Endodermal cell (in vitro differentiated cells): ENCODE measurements around the gene CERS6. TPM values are rescaled to one million over a fixed set of nuclear protein-coding genes. Genes with fewer than 3 reads are reported as not detected.

Source experiments
- DNase-seq: peaks from one replicate; pipeline ENCODE4 v3.0.0-alpha.2; 2017
- H3K27ac ChIP-seq: 2 replicates; pipeline ENCODE4 v1.5.1; 2013; ENCODE audit warnings: mild to moderate bottlenecking, low read depth, low read length, moderate library complexity
- H3K27me3 ChIP-seq: 2 replicates; pipeline ENCODE4 v1.6.1; 2013; ENCODE audit warnings: mild to moderate bottlenecking, low read length, moderate library complexity; ENCODE audit not compliant: insufficient read depth, control insufficient read depth, poor library complexity, severe bottlenecking
- H3K36me3 ChIP-seq: 2 replicates; pipeline ENCODE4 v1.7.0; 2013; ENCODE audit warnings: mild to moderate bottlenecking, low read length, moderate library complexity; ENCODE audit not compliant: control insufficient read depth, insufficient read depth
- H3K4me1 ChIP-seq: one replicate; pipeline ENCODE4 v1.7.0; 2013; ENCODE audit warnings: low read length; ENCODE audit not compliant: control insufficient read depth, insufficient read depth
- H3K4me3 ChIP-seq: 2 replicates; pipeline ENCODE4 v1.5.1; 2013; ENCODE audit warnings: mild to moderate bottlenecking, low read length, moderate library complexity
- H3K9ac ChIP-seq: 2 replicates; pipeline ENCODE4 v1.6.1; 2013; ENCODE audit warnings: mild to moderate bottlenecking, low read length, moderate library complexity; ENCODE audit not compliant: poor library complexity, severe bottlenecking; ENCODE audit errors: extremely low read depth
- H3K9me3 ChIP-seq: 2 replicates; pipeline ENCODE4 v1.6.1; 2013; ENCODE audit warnings: mild to moderate bottlenecking, low read length, moderate library complexity; ENCODE audit not compliant: control insufficient read depth
- H3K27ac Mint-ChIP-seq: 2 replicates; pipeline ENCODE4 v1.8.0; 2020; ENCODE audit warnings: mixed read lengths
- H3K27me3 Mint-ChIP-seq: 2 replicates; pipeline ENCODE4 v1.8.0; 2021; ENCODE audit warnings: mild to moderate bottlenecking, mixed read lengths; ENCODE audit not compliant: insufficient read depth
- H3K36me3 Mint-ChIP-seq: 2 replicates; pipeline ENCODE4 v1.8.0; 2020; ENCODE audit warnings: low read depth, mixed read lengths
- H3K4me1 Mint-ChIP-seq: 2 replicates; pipeline ENCODE4 v1.8.0; 2020; ENCODE audit warnings: mixed read lengths
- H3K4me3 Mint-ChIP-seq: 2 replicates; pipeline ENCODE4 v1.8.0; 2020; ENCODE audit warnings: mild to moderate bottlenecking, moderate library complexity, mixed read lengths
- H3K9me3 Mint-ChIP-seq: 2 replicates; pipeline ENCODE4 v1.8.0; 2020; ENCODE audit warnings: mild to moderate bottlenecking, mixed read lengths
- CTCF ChIP-seq: fragments of 200-600 bp; sonication (generic); conservative IDR thresholded peaks from 2 replicates; pipeline ENCODE4 v1.5.0; 2021; ENCODE audit warnings: antibody characterized with exemption, mild to moderate bottlenecking
- WGBS, 2 experiments: methylation state at CpG; one replicate each; pipeline versions ENCODE4 v1.1.5 to v1.1.7; 2013; ENCODE audit warnings: missing lambda C conversion rate in 2 of 2, mixed read lengths in 1 of 2; ENCODE audit not compliant: insufficient coverage in 1 of 2, insufficient read length in 1 of 2; 5-methylcytosine and 5-hydroxymethylcytosine counted together
- total RNA-seq, 2 donors: library from RNA; stranded (reverse); fragmentation: NEBNext Ultra II Directional in 1 of 2; extraction: Animal tissue kit (Norgen Biotek cat#: 25700) in 1 of 2; gene quantifications; 2 replicates in 1 of 2; 3 replicates in 1 of 2; pipeline ENCODE4 v1.2.1, GENCODE V29; 2021

CERS6 gene
- total RNA-seq, 2 donors from 2014 or later = 41.3 to 52.0 TPM

DNA sequence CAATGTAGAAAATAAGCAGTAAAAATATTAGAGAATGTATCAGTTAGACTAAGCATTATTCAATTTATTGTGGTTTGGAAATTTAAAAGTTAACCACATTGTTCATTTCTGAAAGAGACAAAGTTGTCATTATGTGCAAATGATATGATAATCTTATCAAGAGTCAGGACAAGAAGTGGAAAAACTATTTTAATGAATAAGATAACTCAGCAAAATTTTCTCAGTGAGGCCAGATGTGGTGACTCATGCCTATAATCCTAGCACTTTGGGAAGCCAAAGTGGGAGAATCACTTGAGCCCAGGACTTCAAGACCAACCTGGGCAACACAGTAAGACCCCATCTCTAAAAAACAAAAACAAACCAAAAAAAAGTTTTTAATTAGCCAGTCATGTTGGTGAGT is 39.5 kb upstream of the CERS6 start:
- Histone ChIP-seq H3K27me3 (no peaks in the 10 kb centered on the region), H3K9me3 (peaks cover 44% of the 10 kb centered on the region), H3K4me1 (peaks cover 8% of the 10 kb centered on the region), H3K36me3 (no peaks in the 10 kb centered on the region), H3K27ac (no peak overlapping the region), H3K4me3 (peak overlapping the region; percentile 11), H3K9ac (no peak overlapping the region)
- H3K27ac Mint-ChIP-seq = no peak overlapping the region
- peaks cover 11% of the 10 kb centered on the region for H3K4me1 Mint-ChIP-seq
- DNase-seq = no peak
- no peak for TF ChIP-seq CTCF
- no peaks in the 10 kb centered on the region for H3K27me3 Mint-ChIP-seq
- peaks cover 7% of the 10 kb centered on the region for H3K36me3 Mint-ChIP-seq
- peaks cover 38% of the 10 kb centered on the region for H3K9me3 Mint-ChIP-seq
- H3K4me3 Mint-ChIP-seq = no peak overlapping the region

DNA sequence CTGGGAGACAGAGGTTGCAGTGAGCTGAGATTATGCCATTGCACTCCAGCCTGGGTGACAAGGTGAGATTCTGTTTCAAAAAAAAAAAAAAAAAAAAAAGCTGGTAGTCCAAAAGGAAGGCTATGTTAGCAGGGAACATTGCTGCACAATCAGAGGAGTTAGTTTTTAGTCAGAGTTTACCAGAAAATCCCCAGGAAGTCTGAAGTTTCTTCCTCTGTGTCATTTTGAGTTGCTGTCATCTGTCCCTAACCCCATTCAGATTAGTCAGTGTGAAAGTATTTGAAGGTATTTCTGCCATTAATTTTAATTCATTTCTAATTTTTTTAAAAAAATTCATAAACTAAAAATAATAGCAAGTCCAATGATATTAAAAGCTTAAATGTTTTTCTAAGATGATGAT is 33.5 kb upstream of the CERS6 start:
- H3K4me1 ChIP-seq = peaks cover 8% of the 10 kb centered on the region
- no peaks in the 10 kb centered on the region for H3K36me3 ChIP-seq
- H3K9me3 ChIP-seq = peaks cover 5% of the 10 kb centered on the region
- H3K27ac ChIP-seq = no peak overlapping the region
- no peak overlapping the region for H3K4me3 Mint-ChIP-seq
- no peaks in the 10 kb centered on the region for H3K36me3 Mint-ChIP-seq
- DNase-seq = no peak
- no peak overlapping the region for H3K9ac ChIP-seq
- no peak overlapping the region for H3K4me3 ChIP-seq
- no peaks in the 10 kb centered on the region for H3K27me3 Mint-ChIP-seq
- H3K27me3 ChIP-seq = no peaks in the 10 kb centered on the region
- no peak overlapping the region for H3K27ac Mint-ChIP-seq
- peaks cover 35% of the 10 kb centered on the region for H3K4me1 Mint-ChIP-seq
- no peaks in the 10 kb centered on the region for H3K9me3 Mint-ChIP-seq
- TF ChIP-seq CTCF = no peak

GRCh38 chr2:168424112-168424951 is 31.7 kb upstream of the CERS6 start:
- Mint-ChIP-seq H3K36me3 (no peaks in the 10 kb centered on the region), H3K27ac (no peak overlapping the region), H3K4me3 (no peak overlapping the region), H3K4me1 (peaks cover 29% of the 10 kb centered on the region), H3K27me3 (peaks cover 7% of the 10 kb centered on the region), H3K9me3 (no peaks in the 10 kb centered on the region)
- Histone ChIP-seq H3K27me3 (no peaks in the 10 kb centered on the region), H3K4me1 (peaks cover 5% of the 10 kb centered on the region), H3K9ac (no peak overlapping the region), H3K27ac (no peak overlapping the region), H3K36me3 (no peaks in the 10 kb centered on the region), H3K9me3 (peaks cover 5% of the 10 kb centered on the region), H3K4me3 (no peak overlapping the region)
- no peak for TF ChIP-seq CTCF
- 45 to 71% methylated on average over 1 to 2 of the region's 2 CpGs for WGBS, 2 experiments
- no peak for DNase-seq
